DND-41 (cell line): ENCODE results near the gene RPS15.

ENCODE experiments used
- ATAC-seq: fragments of 200-7000 bp; cut with Tn5 transposase; 3 replicates; pipeline ENCODE4 v1.9.1; 2021; ENCODE audit warnings: low read depth; ENCODE audit not compliant: insufficient read depth
- DNase-seq: peaks from one replicate; pipeline ENCODE4 v3.0.0-alpha.2; 2020
- H2AFZ ChIP-seq: 2 replicates; pipeline ENCODE4 v1.6.0; 2012; ENCODE audit warnings: low read depth, low read length
- H3K27ac ChIP-seq: 2 replicates; pipeline ENCODE4 v1.5.1; 2012; ENCODE audit warnings: low read length, inconsistent platforms
- H3K27me3 ChIP-seq: fragments of 200-600 bp; sonication (generic); 2 replicates; pipeline ENCODE4 v1.6.0; 2012; ENCODE audit warnings: low read length, mild to moderate bottlenecking, inconsistent platforms; ENCODE audit not compliant: insufficient read depth, poor library complexity
- H3K36me3 ChIP-seq: 2 replicates; pipeline ENCODE4 v1.5.1; 2012; ENCODE audit warnings: low read length, inconsistent platforms; ENCODE audit not compliant: insufficient read depth
- H3K4me1 ChIP-seq: 2 replicates; pipeline ENCODE4 v1.5.1; 2012; ENCODE audit warnings: mild to moderate bottlenecking, low read length; ENCODE audit not compliant: insufficient read depth
- H3K4me2 ChIP-seq: 2 replicates; pipeline ENCODE4 v1.6.0; 2012; ENCODE audit warnings: mild to moderate bottlenecking, moderate library complexity, low read length, inconsistent platforms; ENCODE audit not compliant: insufficient read depth
- H3K4me3 ChIP-seq, 2 experiments: fragments of 200-600 bp in 1 of 2; shearing (Covaris generic) in 1 of 2; 2 replicates each; pipeline ENCODE4 v1.5.1; 2012 to 2016; ENCODE audit warnings: inconsistent platforms in 2 of 2, low read length in 2 of 2, mild to moderate bottlenecking in 2 of 2, low read depth in 1 of 2, moderate library complexity in 1 of 2
- H3K79me2 ChIP-seq: 2 replicates; pipeline ENCODE4 v1.6.0; 2012; ENCODE audit warnings: low read length, inconsistent platforms; ENCODE audit not compliant: insufficient read depth
- H3K9ac ChIP-seq: 2 replicates; pipeline ENCODE4 v1.6.0; 2012; ENCODE audit warnings: low read depth, mild to moderate bottlenecking, inconsistent platforms, low read length, moderate library complexity
- H3K9me3 ChIP-seq: 2 replicates; pipeline ENCODE4 v1.5.1; 2012; ENCODE audit warnings: low read length, moderate library complexity, mild to moderate bottlenecking, inconsistent platforms; ENCODE audit not compliant: insufficient read depth, severe bottlenecking
- H4K20me1 ChIP-seq: 2 replicates; pipeline ENCODE4 v1.6.0; 2012; ENCODE audit warnings: low read length; ENCODE audit not compliant: insufficient read depth
- EZH2 ChIP-seq: IDR thresholded peaks from 3 replicates; pipeline ENCODE4 v1.6.1; 2012; ENCODE audit warnings: borderline replicate concordance, low read depth, mild to moderate bottlenecking, moderate library complexity, low read length, inconsistent platforms; ENCODE audit not compliant: severe bottlenecking
- TF ChIP-seq, protein P1 (sequence below): IDR thresholded peaks from 2 replicates; pipeline ENCODE4 v1.5.1; 2012; ENCODE audit warnings: borderline replicate concordance, low read length, moderate library complexity, mild to moderate bottlenecking; ENCODE audit not compliant: poor library complexity, severe bottlenecking; ENCODE audit errors: extremely low read depth

The RPS15 gene

DNA sequence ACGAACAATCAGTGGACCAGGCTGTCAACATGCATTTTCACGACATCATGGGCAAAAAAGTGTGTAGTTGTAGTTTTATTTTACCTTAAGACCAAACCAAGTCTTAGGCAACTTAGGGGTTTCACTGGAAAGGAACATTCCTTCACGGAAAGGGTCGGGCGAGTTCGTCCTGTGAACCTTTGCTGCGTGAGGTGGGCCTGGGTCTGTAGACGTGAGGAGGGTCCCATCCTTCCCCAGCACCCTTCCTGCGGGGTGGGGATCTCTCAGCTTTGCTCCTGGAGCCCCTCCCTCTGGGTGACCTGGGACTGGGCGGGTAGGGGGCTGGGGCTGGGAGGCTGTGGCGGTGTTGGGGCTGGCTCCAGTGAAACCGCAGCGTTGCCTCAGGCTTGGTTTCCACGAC lies 12.3 kb upstream of the RPS15 start:
- H3K9ac ChIP-seq: no peak overlapping the region
- TF ChIP-seq EZH2: no peak
- TF ChIP-seq, protein P1, sequence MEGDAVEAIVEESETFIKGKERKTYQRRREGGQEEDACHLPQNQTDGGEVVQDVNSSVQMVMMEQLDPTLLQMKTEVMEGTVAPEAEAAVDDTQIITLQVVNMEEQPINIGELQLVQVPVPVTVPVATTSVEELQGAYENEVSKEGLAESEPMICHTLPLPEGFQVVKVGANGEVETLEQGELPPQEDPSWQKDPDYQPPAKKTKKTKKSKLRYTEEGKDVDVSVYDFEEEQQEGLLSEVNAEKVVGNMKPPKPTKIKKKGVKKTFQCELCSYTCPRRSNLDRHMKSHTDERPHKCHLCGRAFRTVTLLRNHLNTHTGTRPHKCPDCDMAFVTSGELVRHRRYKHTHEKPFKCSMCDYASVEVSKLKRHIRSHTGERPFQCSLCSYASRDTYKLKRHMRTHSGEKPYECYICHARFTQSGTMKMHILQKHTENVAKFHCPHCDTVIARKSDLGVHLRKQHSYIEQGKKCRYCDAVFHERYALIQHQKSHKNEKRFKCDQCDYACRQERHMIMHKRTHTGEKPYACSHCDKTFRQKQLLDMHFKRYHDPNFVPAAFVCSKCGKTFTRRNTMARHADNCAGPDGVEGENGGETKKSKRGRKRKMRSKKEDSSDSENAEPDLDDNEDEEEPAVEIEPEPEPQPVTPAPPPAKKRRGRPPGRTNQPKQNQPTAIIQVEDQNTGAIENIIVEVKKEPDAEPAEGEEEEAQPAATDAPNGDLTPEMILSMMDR: no peak
- DNase-seq (no peak), ATAC-seq (no peak)
- H3K79me2 ChIP-seq: peaks cover 84% of the 10 kb centered on the region
- no peaks in the 10 kb centered on the region for H3K9me3 ChIP-seq
- H4K20me1 ChIP-seq: peaks cover 87% of the 10 kb centered on the region
- H3K27me3 ChIP-seq: no peaks in the 10 kb centered on the region
- H3K4me1 ChIP-seq: no peaks in the 10 kb centered on the region
- H3K27ac ChIP-seq: no peak overlapping the region
- H3K36me3 ChIP-seq: peaks cover 96% of the 10 kb centered on the region
- no peak overlapping the region for H3K4me3 ChIP-seq
- no peak overlapping the region for H2AFZ ChIP-seq
- no peak overlapping the region for H3K4me2 ChIP-seq

DNA sequence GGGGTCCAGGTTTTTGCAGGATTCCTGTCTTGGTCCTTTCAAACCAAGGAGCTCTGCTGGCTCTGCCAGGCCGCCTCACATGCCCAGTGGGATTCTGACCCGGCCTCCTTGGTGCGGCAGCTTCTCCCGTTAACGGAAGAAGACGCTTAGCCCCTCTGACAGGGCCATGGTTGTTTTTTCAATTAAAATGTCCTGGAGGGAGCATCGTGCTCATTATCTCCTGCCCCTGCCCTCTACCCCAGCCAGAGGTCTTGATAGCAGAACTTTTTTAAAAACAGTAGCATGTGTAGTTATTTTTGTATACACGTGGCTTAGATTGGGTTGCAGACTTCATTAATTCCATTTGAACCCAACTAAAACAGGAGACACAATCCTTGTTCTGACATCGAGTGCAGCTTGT lies 11.5 kb upstream of the RPS15 start:
- no peak overlapping the region for H3K27ac ChIP-seq
- no peaks in the 10 kb centered on the region for H3K27me3 ChIP-seq
- H3K4me2 ChIP-seq: no peak overlapping the region
- DNase-seq (no peak), ATAC-seq (no peak)
- H3K79me2 ChIP-seq: peaks cover 76% of the 10 kb centered on the region
- no peaks in the 10 kb centered on the region for H3K4me1 ChIP-seq
- no peak overlapping the region for H2AFZ ChIP-seq
- peaks cover 82% of the 10 kb centered on the region for H4K20me1 ChIP-seq
- no peak overlapping the region for H3K9ac ChIP-seq
- peaks cover 94% of the 10 kb centered on the region for H3K36me3 ChIP-seq
- no peak for TF ChIP-seq EZH2
- TF ChIP-seq, protein P1: no peak
- no peak overlapping the region for H3K4me3 ChIP-seq
- no peaks in the 10 kb centered on the region for H3K9me3 ChIP-seq

DNA sequence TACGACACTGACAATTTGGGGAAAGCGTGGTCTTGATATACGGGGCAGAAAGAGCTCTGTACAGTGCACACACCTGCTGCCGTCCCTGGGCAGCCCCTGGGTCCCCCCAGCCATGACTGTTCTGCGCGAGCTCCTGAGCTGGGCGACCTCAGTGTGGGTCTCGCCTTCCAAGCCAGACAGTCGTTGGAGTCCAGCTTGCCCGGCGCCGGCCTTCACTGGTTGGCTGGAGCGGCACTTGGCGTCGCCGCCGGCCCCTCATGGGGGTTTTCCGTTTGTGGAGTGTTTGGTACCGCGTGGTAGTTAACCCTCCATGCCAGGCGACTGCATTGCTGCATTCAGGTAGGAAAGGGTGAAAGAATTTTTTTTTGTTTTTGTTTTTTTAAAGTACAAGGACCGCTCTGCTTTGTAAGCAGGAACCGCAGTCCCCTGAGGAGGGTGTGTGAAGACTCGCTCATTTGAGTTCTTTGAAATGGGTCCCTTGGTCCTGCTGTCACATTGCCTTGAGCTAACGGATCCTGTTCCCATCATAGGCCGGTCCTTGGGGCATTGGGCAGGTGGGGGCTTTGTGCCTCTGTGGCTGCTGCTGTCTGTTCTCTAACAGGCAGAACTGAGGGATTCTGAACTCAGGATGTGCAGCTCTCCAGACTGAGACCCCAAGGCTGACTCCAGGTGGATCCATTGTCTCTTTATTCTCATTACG lies 10.8 kb upstream of the RPS15 start:
- Histone ChIP-seq H2AFZ (no peak overlapping the region), H3K9me3 (no peaks in the 10 kb centered on the region), H3K79me2 (peaks cover 70% of the 10 kb centered on the region), H4K20me1 (peaks cover 82% of the 10 kb centered on the region), H3K36me3 (peaks cover 94% of the 10 kb centered on the region), H3K9ac (no peak overlapping the region), H3K4me3 (no peak overlapping the region), H3K4me1 (no peaks in the 10 kb centered on the region), H3K4me2 (no peak overlapping the region), H3K27ac (no peak overlapping the region), H3K27me3 (no peaks in the 10 kb centered on the region)
- ATAC-seq (no peak), DNase-seq (no peak)
- TF ChIP-seq EZH2: no peak
- TF ChIP-seq, protein P1: no peak
